DND-41 (cell line): Measurements from ENCODE around the gene TRMT11.

ENCODE experiments used
- ATAC-seq: fragments of 200-7000 bp; cut with Tn5 transposase; 3 replicates; pipeline ENCODE4 v1.9.1; 2021; ENCODE audit warnings: low read depth; ENCODE audit not compliant: insufficient read depth
- DNase-seq: peaks from one replicate; pipeline ENCODE4 v3.0.0-alpha.2; 2020
- H2AFZ ChIP-seq: 2 replicates; pipeline ENCODE4 v1.6.0; 2012; ENCODE audit warnings: low read depth, low read length
- H3K27ac ChIP-seq: 2 replicates; pipeline ENCODE4 v1.5.1; 2012; ENCODE audit warnings: low read length, inconsistent platforms
- H3K27me3 ChIP-seq: fragments of 200-600 bp; sonication (generic); 2 replicates; pipeline ENCODE4 v1.6.0; 2012; ENCODE audit warnings: low read length, mild to moderate bottlenecking, inconsistent platforms; ENCODE audit not compliant: insufficient read depth, poor library complexity
- H3K36me3 ChIP-seq: 2 replicates; pipeline ENCODE4 v1.5.1; 2012; ENCODE audit warnings: low read length, inconsistent platforms; ENCODE audit not compliant: insufficient read depth
- H3K4me1 ChIP-seq: 2 replicates; pipeline ENCODE4 v1.5.1; 2012; ENCODE audit warnings: mild to moderate bottlenecking, low read length; ENCODE audit not compliant: insufficient read depth
- H3K4me2 ChIP-seq: 2 replicates; pipeline ENCODE4 v1.6.0; 2012; ENCODE audit warnings: mild to moderate bottlenecking, moderate library complexity, low read length, inconsistent platforms; ENCODE audit not compliant: insufficient read depth
- H3K4me3 ChIP-seq, 2 experiments: fragments of 200-600 bp in 1 of 2; shearing (Covaris generic) in 1 of 2; 2 replicates each; pipeline ENCODE4 v1.5.1; 2012 to 2016; ENCODE audit warnings: inconsistent platforms in 2 of 2, low read length in 2 of 2, mild to moderate bottlenecking in 2 of 2, low read depth in 1 of 2, moderate library complexity in 1 of 2
- H3K79me2 ChIP-seq: 2 replicates; pipeline ENCODE4 v1.6.0; 2012; ENCODE audit warnings: low read length, inconsistent platforms; ENCODE audit not compliant: insufficient read depth
- H3K9ac ChIP-seq: 2 replicates; pipeline ENCODE4 v1.6.0; 2012; ENCODE audit warnings: low read depth, mild to moderate bottlenecking, inconsistent platforms, low read length, moderate library complexity
- H3K9me3 ChIP-seq: 2 replicates; pipeline ENCODE4 v1.5.1; 2012; ENCODE audit warnings: low read length, moderate library complexity, mild to moderate bottlenecking, inconsistent platforms; ENCODE audit not compliant: insufficient read depth, severe bottlenecking
- H4K20me1 ChIP-seq: 2 replicates; pipeline ENCODE4 v1.6.0; 2012; ENCODE audit warnings: low read length; ENCODE audit not compliant: insufficient read depth
- CTCF ChIP-seq: IDR thresholded peaks from 2 replicates; pipeline ENCODE4 v1.5.1; 2012; ENCODE audit warnings: borderline replicate concordance, low read length, moderate library complexity, mild to moderate bottlenecking; ENCODE audit not compliant: poor library complexity, severe bottlenecking; ENCODE audit errors: extremely low read depth
- EZH2 ChIP-seq: IDR thresholded peaks from 3 replicates; pipeline ENCODE4 v1.6.1; 2012; ENCODE audit warnings: borderline replicate concordance, low read depth, mild to moderate bottlenecking, moderate library complexity, low read length, inconsistent platforms; ENCODE audit not compliant: severe bottlenecking

The TRMT11 gene

GRCh38 chr6:126010040-126010439 is 23.7 kb downstream of the TRMT11 start:
- Histone ChIP-seq H3K9ac (no peak overlapping the region), H3K4me2 (no peak overlapping the region), H3K9me3 (no peaks in the 10 kb centered on the region), H3K4me3 (no peak overlapping the region), H3K4me1 (no peaks in the 10 kb centered on the region), H3K36me3 (peaks cover 28% of the 10 kb centered on the region; the same call in 1 of the 2 replicates), H3K79me2 (no peaks in the 10 kb centered on the region), H2AFZ (no peak overlapping the region), H3K27me3 (no peaks in the 10 kb centered on the region), H4K20me1 (no peaks in the 10 kb centered on the region), H3K27ac (no peak overlapping the region)
- DNase-seq (no peak), ATAC-seq (no peak)
- no peak for TF ChIP-seq CTCF
- TF ChIP-seq EZH2: no peak

DNA sequence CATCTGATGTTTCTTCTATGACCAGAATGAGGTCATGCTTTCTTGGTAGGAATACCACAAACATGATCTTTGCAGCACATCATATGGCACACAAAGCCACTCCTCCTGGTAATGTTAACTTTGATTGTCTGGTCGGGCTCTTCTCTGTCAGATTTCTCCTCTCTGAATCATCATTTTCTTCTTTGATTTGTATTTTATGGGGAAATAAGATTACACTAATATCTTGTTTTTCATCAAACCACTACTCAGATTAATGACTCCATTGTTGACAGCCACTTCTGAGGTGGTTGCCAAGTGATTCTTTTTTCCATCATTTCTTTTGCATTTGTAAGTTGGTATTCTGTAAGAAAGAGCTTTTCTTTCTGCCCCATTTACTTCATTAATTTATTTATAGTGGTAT is 29.5 kb downstream of the TRMT11 start:
- Histone ChIP-seq H3K36me3 (peaks cover 37% of the 10 kb centered on the region), H3K9ac (no peak overlapping the region), H3K4me2 (no peak overlapping the region), H3K4me1 (no peaks in the 10 kb centered on the region), H3K4me3 (no peak overlapping the region), H3K9me3 (no peaks in the 10 kb centered on the region), H2AFZ (no peak overlapping the region), H3K27ac (no peak overlapping the region), H4K20me1 (no peaks in the 10 kb centered on the region), H3K27me3 (no peaks in the 10 kb centered on the region), H3K79me2 (no peaks in the 10 kb centered on the region)
- ATAC-seq (no peak), DNase-seq (no peak)
- TF ChIP-seq EZH2: no peak
- no peak for TF ChIP-seq CTCF

DNA sequence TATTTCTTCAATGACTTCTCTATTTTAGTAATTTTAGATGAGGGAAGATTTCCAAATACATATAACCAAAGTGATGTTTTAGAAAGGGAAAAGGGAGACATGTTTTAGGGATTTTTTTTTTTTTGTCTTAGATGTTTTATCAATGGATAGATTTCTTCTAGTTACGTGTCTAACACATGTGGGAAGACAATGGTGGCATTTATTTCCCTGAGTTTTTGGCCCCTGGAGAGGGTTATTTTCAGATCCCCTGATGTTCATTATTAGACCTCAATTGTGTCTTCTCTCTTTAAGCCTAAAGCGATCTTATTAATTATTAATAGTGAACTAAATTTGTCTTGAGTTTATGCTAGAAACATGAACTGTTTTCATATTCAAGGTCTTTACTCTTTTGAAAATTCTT is 30.3 kb downstream of the TRMT11 start:
- H3K4me3 ChIP-seq: no peak overlapping the region
- TF ChIP-seq CTCF (no peak), EZH2 (no peak)
- DNase-seq (no peak), ATAC-seq (no peak)
- H4K20me1 ChIP-seq: no peaks in the 10 kb centered on the region
- H3K9me3 ChIP-seq: no peaks in the 10 kb centered on the region
- H2AFZ ChIP-seq: no peak overlapping the region
- no peaks in the 10 kb centered on the region for H3K4me1 ChIP-seq
- H3K36me3 ChIP-seq: peaks cover 38% of the 10 kb centered on the region
- H3K27ac ChIP-seq: no peak overlapping the region
- H3K79me2 ChIP-seq: no peaks in the 10 kb centered on the region
- H3K9ac ChIP-seq: no peak overlapping the region
- no peaks in the 10 kb centered on the region for H3K27me3 ChIP-seq
- H3K4me2 ChIP-seq: no peak overlapping the region

- Histone ChIP-seq H3K4me1 (no peaks in the 10 kb centered on the region), H3K27ac (no peak overlapping the region), H4K20me1 (no peaks in the 10 kb centered on the region), H3K4me3 (no peak overlapping the region), H3K79me2 (no peaks in the 10 kb centered on the region), H3K9me3 (no peaks in the 10 kb centered on the region), H3K9ac (no peak overlapping the region), H3K27me3 (no peaks in the 10 kb centered on the region), H3K4me2 (no peak overlapping the region), H2AFZ (no peak overlapping the region), H3K36me3 (peaks cover 30% of the 10 kb centered on the region)
- TF ChIP-seq EZH2 (no peak), CTCF (no peak)
- DNase-seq: no peak
- ATAC-seq: no peak
Observed at GRCh38 chr6:126017668-126018067, 31.3 kb downstream of the TRMT11 start.
